ENCODE data around the gene ZNF552.
A peak's percentile ranks its signal among the peaks of the same experiment; 100 is the strongest.
"Not testable (repeated sequence)": the region's sequence is repeated elsewhere in the genome, so short reads cannot be mapped to it uniquely, and the experiment has no call there.

Gene ZNF552

GRCh38 chr19:57838622-57839191 lies 24.0 kb upstream of the ZNF552 start:
- not testable (repeated sequence) for H3K27ac ChIP-seq (ENCODE audit: low read length); H3K4me3 ChIP-seq (ENCODE audit: low read length); H3K4me1 ChIP-seq (ENCODE audit: control insufficient read depth, insufficient read depth, low read length); H3K27me3 ChIP-seq (ENCODE audit: control insufficient read depth, insufficient read depth, low read length); H3K9me3 ChIP-seq (ENCODE audit: control insufficient read depth, insufficient read depth, low read length); H3K36me3 ChIP-seq (ENCODE audit: control insufficient read depth, insufficient read depth, low read length); DNase-seq (ENCODE audit: low read depth, low spot score)
- no CpG with 5 or more reads among the region's 5 CpGs for WGBS (ENCODE audit: insufficient coverage, insufficient read length)

- not testable (repeated sequence) for H3K36me3 ChIP-seq (ENCODE audit: control insufficient read depth, insufficient read depth, low read length); H3K27me3 ChIP-seq (ENCODE audit: control insufficient read depth, insufficient read depth, low read length); H3K4me1 ChIP-seq (ENCODE audit: control insufficient read depth, insufficient read depth, low read length); H3K27ac ChIP-seq (ENCODE audit: low read length); H3K9me3 ChIP-seq (ENCODE audit: control insufficient read depth, insufficient read depth, low read length); DNase-seq (ENCODE audit: low read depth, low spot score); H3K4me3 ChIP-seq (ENCODE audit: low read length)
- no CpG with 5 or more reads among the region's 5 CpGs for WGBS (ENCODE audit: insufficient coverage, insufficient read length)
Observed at GRCh38 chr19:57836991-57837390, 22.3 kb upstream of the ZNF552 start.

- Histone ChIP-seq H3K27me3 (ENCODE audit: control insufficient read depth, insufficient read depth, low read length) (no peaks in the 10 kb centered on the region), H3K27ac (ENCODE audit: low read length) (no peak within 1 kb of the TSS), H3K4me3 (ENCODE audit: low read length) (peak within 1 kb of the TSS; percentile 87), H3K4me1 (ENCODE audit: control insufficient read depth, insufficient read depth, low read length) (no peaks in the 10 kb centered on the region), H3K9me3 (ENCODE audit: control insufficient read depth, insufficient read depth, low read length) (no peaks in the 10 kb centered on the region), H3K36me3 (ENCODE audit: control insufficient read depth, insufficient read depth, low read length) (no peaks in the 10 kb centered on the region)
- no CpG with 5 or more reads among the region's 22 CpGs for WGBS (ENCODE audit: insufficient coverage, insufficient read length)
- DNase-seq (ENCODE audit: low read depth, low spot score), result peak; percentile 93
Observed at GRCh38 chr19:57830071-57830602, 15.4 kb upstream of the ZNF552 start, which contains the start of gene ZNF587B. ZNF587B (plus strand) TSS chr19:57830299; CDS start chr19:57830529, 230 bp downstream.

GRCh38 chr19:57829316-57829715 lies 14.6 kb upstream of the ZNF552 start:
- H3K27ac ChIP-seq (ENCODE audit: low read length), result no peak overlapping the region
- WGBS (ENCODE audit: insufficient coverage, insufficient read length), result no CpG with 5 or more reads among the region's 5 CpGs

GRCh38 chr19:57825511-57825910 lies 10.8 kb upstream of the ZNF552 start:
- H3K27me3 ChIP-seq (ENCODE audit: control insufficient read depth, insufficient read depth, low read length), result no peaks in the 10 kb centered on the region
- H3K36me3 ChIP-seq (ENCODE audit: control insufficient read depth, insufficient read depth, low read length), result no peaks in the 10 kb centered on the region
- H3K4me1 ChIP-seq (ENCODE audit: control insufficient read depth, insufficient read depth, low read length), result peaks cover 1% of the 10 kb centered on the region; the same call in 1 of the 2 replicates
- WGBS (ENCODE audit: insufficient coverage, insufficient read length), result no CpG with 5 or more reads among the region's 6 CpGs
- no peak overlapping the region for H3K4me3 ChIP-seq (ENCODE audit: low read length)
- H3K9me3 ChIP-seq (ENCODE audit: control insufficient read depth, insufficient read depth, low read length), result no peaks in the 10 kb centered on the region
- no peak overlapping the region for H3K27ac ChIP-seq (ENCODE audit: low read length)
- DNase-seq (ENCODE audit: low read depth, low spot score), result no peak

More at GRCh38 chr19:57829316-57829715, 14.6 kb upstream of the ZNF552 start:
- Histone ChIP-seq H3K27me3 (ENCODE audit: control insufficient read depth, insufficient read depth, low read length) (no peaks in the 10 kb centered on the region), H3K9me3 (ENCODE audit: control insufficient read depth, insufficient read depth, low read length) (no peaks in the 10 kb centered on the region), H3K4me3 (ENCODE audit: low read length) (no peak overlapping the region), H3K36me3 (ENCODE audit: control insufficient read depth, insufficient read depth, low read length) (no peaks in the 10 kb centered on the region), H3K4me1 (ENCODE audit: control insufficient read depth, insufficient read depth, low read length) (no peaks in the 10 kb centered on the region)
- DNase-seq (ENCODE audit: low read depth, low spot score), result no peak

GRCh38 chr19:57823608-57824007 lies 8.9 kb upstream of the ZNF552 start:
- DNase-seq (ENCODE audit: low read depth, low spot score); H3K27ac ChIP-seq (ENCODE audit: low read length); H3K9me3 ChIP-seq (ENCODE audit: control insufficient read depth, insufficient read depth, low read length); H3K36me3 ChIP-seq (ENCODE audit: control insufficient read depth, insufficient read depth, low read length); H3K4me3 ChIP-seq (ENCODE audit: low read length); H3K27me3 ChIP-seq (ENCODE audit: control insufficient read depth, insufficient read depth, low read length); H3K4me1 ChIP-seq (ENCODE audit: control insufficient read depth, insufficient read depth, low read length): not testable (repeated sequence)
- WGBS (ENCODE audit: insufficient coverage, insufficient read length), result no CpG with 5 or more reads among the region's 4 CpGs

GRCh38 chr19:57823155-57823554 lies 8.4 kb upstream of the ZNF552 start:
- not testable (repeated sequence) for H3K27ac ChIP-seq (ENCODE audit: low read length)

GRCh38 chr19:57821501-57821900 lies 6.8 kb upstream of the ZNF552 start:
- H3K4me1 ChIP-seq (ENCODE audit: control insufficient read depth, insufficient read depth, low read length); H3K4me3 ChIP-seq (ENCODE audit: low read length); H3K9me3 ChIP-seq (ENCODE audit: control insufficient read depth, insufficient read depth, low read length); H3K36me3 ChIP-seq (ENCODE audit: control insufficient read depth, insufficient read depth, low read length); H3K27me3 ChIP-seq (ENCODE audit: control insufficient read depth, insufficient read depth, low read length); DNase-seq (ENCODE audit: low read depth, low spot score); H3K27ac ChIP-seq (ENCODE audit: low read length): not testable (repeated sequence)
- no CpG with 5 or more reads among the region's 3 CpGs for WGBS (ENCODE audit: insufficient coverage, insufficient read length)

More at GRCh38 chr19:57823155-57823554, 8.4 kb upstream of the ZNF552 start:
- DNase-seq (ENCODE audit: low read depth, low spot score); H3K9me3 ChIP-seq (ENCODE audit: control insufficient read depth, insufficient read depth, low read length); H3K36me3 ChIP-seq (ENCODE audit: control insufficient read depth, insufficient read depth, low read length); H3K4me3 ChIP-seq (ENCODE audit: low read length); H3K27me3 ChIP-seq (ENCODE audit: control insufficient read depth, insufficient read depth, low read length); H3K4me1 ChIP-seq (ENCODE audit: control insufficient read depth, insufficient read depth, low read length): not testable (repeated sequence)
- WGBS (ENCODE audit: insufficient coverage, insufficient read length), result no CpG with 5 or more reads among the region's 2 CpGs

- not testable (repeated sequence) for H3K4me3 ChIP-seq (ENCODE audit: low read length); H3K27ac ChIP-seq (ENCODE audit: low read length); H3K4me1 ChIP-seq (ENCODE audit: control insufficient read depth, insufficient read depth, low read length); H3K27me3 ChIP-seq (ENCODE audit: control insufficient read depth, insufficient read depth, low read length); H3K36me3 ChIP-seq (ENCODE audit: control insufficient read depth, insufficient read depth, low read length); DNase-seq (ENCODE audit: low read depth, low spot score); H3K9me3 ChIP-seq (ENCODE audit: control insufficient read depth, insufficient read depth, low read length)
- WGBS (ENCODE audit: insufficient coverage, insufficient read length), result no CpG with 5 or more reads among the region's 3 CpGs
Observed at GRCh38 chr19:57821095-57821494, 6.4 kb upstream of the ZNF552 start.

GRCh38 chr19:57820599-57820998 lies 5.9 kb upstream of the ZNF552 start:
- Histone ChIP-seq H3K36me3 (ENCODE audit: control insufficient read depth, insufficient read depth, low read length) (no peaks in the 10 kb centered on the region), H3K4me3 (ENCODE audit: low read length) (peak overlapping the region; percentile 99; the same call in 1 of the 2 replicates), H3K9me3 (ENCODE audit: control insufficient read depth, insufficient read depth, low read length) (no peaks in the 10 kb centered on the region), H3K27ac (ENCODE audit: low read length) (no peak overlapping the region), H3K4me1 (ENCODE audit: control insufficient read depth, insufficient read depth, low read length) (peaks cover 1% of the 10 kb centered on the region; the same call in 1 of the 2 replicates), H3K27me3 (ENCODE audit: control insufficient read depth, insufficient read depth, low read length) (no peaks in the 10 kb centered on the region)
- WGBS (ENCODE audit: insufficient coverage, insufficient read length), result no CpG with 5 or more reads among the region's 6 CpGs
- DNase-seq (ENCODE audit: low read depth, low spot score), result no peak

All from iPS DF 6.9 (cell line).